Spleen (tissue), 7 donors: ENCODE data around the gene ITPK1.

Experiments
- CTCF ChIP-seq, 11 experiments: fragments of 200-600 bp in 7 of 11; fragments of 450-650 bp in 4 of 11; sonication (generic) in 4 of 11; IDR thresholded peaks in 8 of 11; conservative IDR thresholded peaks in 3 of 11; 1 replicate in 7 of 11; 2 replicates in 4 of 11; pipeline versions ENCODE4 v1.4.0 to v1.8.0; 2016 to 2021; ENCODE audit warnings: antibody characterized with exemption in 11 of 11, inconsistent platforms in 4 of 11, mild to moderate bottlenecking in 1 of 11
- POLR2A ChIP-seq, 3 donors: fragments of 450-650 bp; IDR thresholded peaks; one replicate each; pipeline ENCODE4 v1.5.1; 2017; ENCODE audit warnings: antibody characterized with exemption in 3 of 3, mild to moderate bottlenecking in 1 of 3
- POLR2AphosphoS5 ChIP-seq, 3 donors: sonication (generic); formaldehyde crosslinking; IDR thresholded peaks; one replicate each; pipeline ENCODE4 v1.5.1; 2017; ENCODE audit warnings: antibody characterized with exemption in 3 of 3
- donor health status: DM: no; HTN: no; CAD: no; lungs with moderate emphysema.
- donor health status: DM: no; HTN: no; CAD: no.
- donor health status: DM: no; HTN: no; CAD: no.

- TF ChIP-seq CTCF (IDR thresholded peaks at IDR 0.05 in 8 of 11, conservative IDR thresholded peaks at IDR 0.05 in 3 of 11) (no peak), POLR2A (IDR thresholded peaks at IDR 0.05) (no peak), POLR2AphosphoS5 (IDR thresholded peaks at IDR 0.05) (no peak)
These were observed 17.7 kb upstream of the ITPK1 start for GRCh38 chr14:93133464-93133863.
